Left lung (tissue), 10 donors: ENCODE results near the gene ELF1. TPM values are rescaled to one million over a fixed set of nuclear protein-coding genes. Genes with fewer than 3 reads are reported as not detected.

Source experiments
- ATAC-seq: fragments of 200-7000 bp; cut with Tn5 transposase; one replicate; pipeline ENCODE4 v1.9.1; 2020; ENCODE audit warnings: moderate library complexity
- DNase-seq, 4 donors: peaks; one replicate each; pipeline ENCODE4 v3.0.0-alpha.2; 2013 to 2020
- H3K27ac ChIP-seq, 2 donors: fragments of 200-600 bp; sonication (generic) in 1 of 2; one replicate each; pipeline versions ENCODE4 v1.5.0 to v1.8.0; 2020 to 2021
- H3K27me3 ChIP-seq, 2 donors: fragments of 200-600 bp; sonication (generic) in 1 of 2; one replicate each; pipeline versions ENCODE4 v1.5.0 to v1.8.0; 2020 to 2021
- H3K36me3 ChIP-seq, 2 donors: fragments of 200-600 bp; sonication (generic) in 1 of 2; one replicate each; pipeline versions ENCODE4 v1.5.0 to v1.8.0; 2020 to 2021
- H3K4me1 ChIP-seq, 2 donors: fragments of 200-600 bp; one replicate each; pipeline ENCODE4 v1.8.0; 2021
- H3K4me3 ChIP-seq, 2 donors: fragments of 200-600 bp; sonication (generic) in 1 of 2; one replicate each; pipeline versions ENCODE4 v1.5.0 to v1.8.0; 2020 to 2021; ENCODE audit warnings: mild to moderate bottlenecking in 1 of 2
- H3K9me3 ChIP-seq, 2 donors: fragments of 200-600 bp; sonication (generic) in 1 of 2; one replicate each; pipeline versions ENCODE4 v1.5.0 to v1.8.0; 2020 to 2021
- intact Hi-C, 2 donors: fragments of 100-400 bp; cut with DNase I; formaldehyde crosslinking; loops; one replicate each; pipeline versions ENCODE4 v1.11.2 to v1.14.2; 2022
- polyA plus RNA-seq, 6 donors: library from polyadenylated mRNA; unstranded; fragments of 120-200 nt; gene quantifications; one replicate each; pipeline ENCODE4 v1.2.1, GENCODE V29; 2013; ENCODE audit not compliant: insufficient read length in 6 of 6
- total RNA-seq, 2 donors: library from RNA; stranded (reverse); fragmentation: NEBNext Ultra II Directional; extraction: Animal tissue kit (Norgen Biotek cat#: 25700); gene quantifications; one replicate each; pipeline ENCODE4 v1.2.1, GENCODE V29; 2021
- TF ChIP-seq, protein P1 (sequence below), 2 donors: fragments of 200-600 bp; sonication (generic) in 1 of 2; IDR thresholded peaks; one replicate each; pipeline versions ENCODE4 v1.5.0 to v1.8.0; 2021; ENCODE audit warnings: antibody characterized with exemption in 2 of 2
- donor health status: DM: no; HTN: yes; CAD: no.
- donor health status: DM: no; HTN: no; CAD: no.

The ELF1 gene
- total and polyA plus RNA-seq, 8 donors, result 46.6 to 84.6 (median 52.6) TPM

DNA sequence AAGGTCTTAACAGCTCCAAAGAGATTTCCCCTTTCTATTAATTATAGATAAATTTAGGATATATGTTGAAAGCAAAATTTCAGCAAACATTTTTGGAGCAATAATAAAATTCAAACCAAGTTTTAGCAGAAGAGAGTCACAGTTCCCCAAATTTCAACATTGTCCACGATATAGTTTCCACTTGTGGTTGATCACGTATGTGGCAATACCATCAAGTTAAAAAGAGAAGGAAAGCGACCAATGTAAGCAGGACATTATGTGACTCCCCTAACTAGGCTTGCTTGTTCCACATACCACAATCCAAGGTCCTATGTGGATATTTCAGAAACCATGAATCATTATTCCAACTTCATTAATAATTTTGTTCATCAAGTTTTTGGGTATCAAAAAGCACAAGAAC, 52.8 kb downstream of the ELF1 start:
- no peaks in the 10 kb centered on the region for H3K9me3 ChIP-seq
- intact Hi-C loops, result no loop called here
- peaks cover 31 to 100% of the 10 kb centered on the region in 2 donors for H3K4me1 ChIP-seq
- no peaks in the 10 kb centered on the region for H3K27me3 ChIP-seq
- peak; percentile 17 for ATAC-seq
- H3K27ac ChIP-seq, result peak overlapping the region in 1 of 2 donors; percentile 75
- TF ChIP-seq, protein P1, sequence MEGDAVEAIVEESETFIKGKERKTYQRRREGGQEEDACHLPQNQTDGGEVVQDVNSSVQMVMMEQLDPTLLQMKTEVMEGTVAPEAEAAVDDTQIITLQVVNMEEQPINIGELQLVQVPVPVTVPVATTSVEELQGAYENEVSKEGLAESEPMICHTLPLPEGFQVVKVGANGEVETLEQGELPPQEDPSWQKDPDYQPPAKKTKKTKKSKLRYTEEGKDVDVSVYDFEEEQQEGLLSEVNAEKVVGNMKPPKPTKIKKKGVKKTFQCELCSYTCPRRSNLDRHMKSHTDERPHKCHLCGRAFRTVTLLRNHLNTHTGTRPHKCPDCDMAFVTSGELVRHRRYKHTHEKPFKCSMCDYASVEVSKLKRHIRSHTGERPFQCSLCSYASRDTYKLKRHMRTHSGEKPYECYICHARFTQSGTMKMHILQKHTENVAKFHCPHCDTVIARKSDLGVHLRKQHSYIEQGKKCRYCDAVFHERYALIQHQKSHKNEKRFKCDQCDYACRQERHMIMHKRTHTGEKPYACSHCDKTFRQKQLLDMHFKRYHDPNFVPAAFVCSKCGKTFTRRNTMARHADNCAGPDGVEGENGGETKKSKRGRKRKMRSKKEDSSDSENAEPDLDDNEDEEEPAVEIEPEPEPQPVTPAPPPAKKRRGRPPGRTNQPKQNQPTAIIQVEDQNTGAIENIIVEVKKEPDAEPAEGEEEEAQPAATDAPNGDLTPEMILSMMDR (IDR thresholded peaks at IDR 0.05), result no peak
- no peak overlapping the region for H3K4me3 ChIP-seq
- H3K36me3 ChIP-seq, result no peaks in the 10 kb centered on the region
- DNase-seq, result no peak

DNA sequence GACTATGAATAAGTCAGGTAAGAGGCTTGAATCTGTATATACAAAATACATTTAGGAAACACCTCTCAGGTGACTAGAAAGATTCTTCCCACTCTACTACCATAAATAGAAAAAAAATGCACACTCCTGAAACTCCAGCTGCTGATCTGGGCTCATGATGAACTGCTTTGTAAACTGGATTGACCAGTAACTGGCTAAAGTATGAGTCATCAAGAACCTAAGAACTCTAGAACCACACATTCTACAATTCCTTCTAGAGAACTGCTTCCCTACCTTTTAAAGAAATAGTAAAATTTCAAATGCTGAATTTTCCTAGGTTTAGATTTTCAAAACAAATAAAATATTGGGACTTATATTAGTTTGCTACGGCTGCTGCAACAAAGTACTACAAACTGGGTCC, 55.2 kb downstream of the ELF1 start:
- peaks cover 24 to 97% of the 10 kb centered on the region in 2 donors for H3K4me1 ChIP-seq
- ATAC-seq, result peak; percentile 67
- DNase-seq, result no peak
- H3K9me3 ChIP-seq, result no peaks in the 10 kb centered on the region
- peak overlapping the region; percentile 22 to 45 for H3K27ac ChIP-seq
- TF ChIP-seq, protein P1 (IDR thresholded peaks at IDR 0.05), result no peak
- no peak overlapping the region for H3K4me3 ChIP-seq
- intact Hi-C loops, result no loop called here
- no peaks in the 10 kb centered on the region for H3K36me3 ChIP-seq
- no peaks in the 10 kb centered on the region for H3K27me3 ChIP-seq

DNA sequence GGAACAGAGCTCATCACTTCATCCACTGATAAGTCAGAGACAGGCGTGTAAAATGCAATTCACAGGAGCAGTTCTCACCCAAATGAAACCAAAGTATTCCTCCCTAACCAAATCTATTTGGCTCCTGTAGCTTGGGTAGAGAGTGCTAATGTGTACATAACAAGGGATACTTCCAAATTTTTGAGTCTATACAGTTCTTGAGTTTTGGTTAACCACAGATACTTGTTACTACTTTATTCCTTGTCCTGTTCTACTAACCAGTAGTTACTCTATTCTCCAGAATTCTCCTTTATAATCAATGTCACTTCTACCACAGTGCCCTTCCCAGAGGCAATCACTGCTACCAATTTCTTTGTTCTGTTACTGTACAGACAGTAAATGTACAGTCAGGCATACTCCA, 57.3 kb downstream of the ELF1 start:
- H3K27ac ChIP-seq, result peak overlapping the region in 1 of 2 donors; percentile 85
- H3K27me3 ChIP-seq, result no peaks in the 10 kb centered on the region
- DNase-seq (no peak), ATAC-seq (no peak)
- peak overlapping the region in 1 of 2 donors; percentile 4 for H3K4me3 ChIP-seq
- TF ChIP-seq, protein P1 (IDR thresholded peaks at IDR 0.05), result no peak
- H3K9me3 ChIP-seq, result no peaks in the 10 kb centered on the region
- intact Hi-C loops, result no loop called here
- peaks cover 10 to 81% of the 10 kb centered on the region in 2 donors for H3K4me1 ChIP-seq
- H3K36me3 ChIP-seq, result peaks cover 0 to 16% of the 10 kb centered on the region in 2 donors

DNA sequence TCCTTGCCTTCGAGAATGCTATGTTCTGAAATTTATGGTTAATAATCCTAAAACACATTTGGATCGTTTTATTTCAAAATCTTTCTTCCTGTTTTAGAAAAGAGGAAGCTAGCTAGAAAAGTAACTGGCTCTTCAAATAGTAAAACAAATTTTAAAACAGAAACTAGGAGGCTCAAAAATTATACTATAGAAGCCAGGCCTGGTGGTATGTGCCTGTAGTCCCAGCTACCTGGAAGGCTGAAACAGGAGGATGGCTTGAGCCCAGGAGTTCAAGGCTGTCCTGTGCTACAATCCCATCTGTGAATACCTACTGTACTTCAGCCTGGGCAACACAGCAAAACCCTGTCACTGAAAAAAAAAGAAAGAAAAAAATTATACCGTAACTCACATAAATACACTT, 57.9 kb downstream of the ELF1 start:
- TF ChIP-seq, protein P1 (IDR thresholded peaks at IDR 0.05), result no peak
- intact Hi-C loops, result no loop called here
- ATAC-seq (no peak), DNase-seq (no peak)
- Histone ChIP-seq H3K27ac (peak overlapping the region in 1 of 2 donors; percentile 85), H3K27me3 (no peaks in the 10 kb centered on the region), H3K4me1 (peaks cover 10 to 75% of the 10 kb centered on the region in 2 donors), H3K9me3 (no peaks in the 10 kb centered on the region), H3K36me3 (peaks cover 0 to 16% of the 10 kb centered on the region in 2 donors), H3K4me3 (peak overlapping the region in 1 of 2 donors; percentile 4)

DNA sequence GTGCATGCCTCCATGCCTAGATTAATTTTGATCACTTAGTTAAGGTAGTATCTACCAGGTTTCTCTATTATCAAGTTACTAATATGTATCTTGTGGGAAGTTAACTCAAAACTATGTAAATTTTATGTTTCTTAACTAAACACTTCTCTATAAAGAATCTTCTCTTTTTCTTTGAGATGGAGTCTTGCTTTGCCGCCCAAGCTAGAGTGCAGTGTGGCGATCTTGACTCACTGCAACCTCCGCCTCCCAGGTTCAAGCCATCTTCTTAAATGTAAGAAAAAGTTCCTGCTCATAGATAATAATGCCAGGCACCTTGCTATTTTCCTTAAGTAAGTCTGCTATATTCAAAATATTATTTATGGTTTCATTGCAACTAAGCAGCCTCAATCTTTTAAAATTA, 58.4 kb downstream of the ELF1 start:
- intact Hi-C loops, result no loop called here
- Histone ChIP-seq H3K4me3 (no peak overlapping the region), H3K27me3 (no peaks in the 10 kb centered on the region), H3K4me1 (peaks cover 10 to 70% of the 10 kb centered on the region in 2 donors), H3K27ac (peak overlapping the region in 1 of 2 donors; percentile 85), H3K36me3 (peaks cover 0 to 16% of the 10 kb centered on the region in 2 donors), H3K9me3 (no peaks in the 10 kb centered on the region)
- no peak for ATAC-seq
- TF ChIP-seq, protein P1 (IDR thresholded peaks at IDR 0.05), result no peak
- DNase-seq, result no peak
